T47D (cell line): Measurements from ENCODE around the gene SMARCD2.
"Not testable (repeated sequence)": the region's sequence is repeated elsewhere in the genome, so short reads cannot be mapped to it uniquely, and the experiment has no call there.

Experiments
- DNase-seq, 2 experiments: peaks; one replicate each; pipeline versions ENCODE4 v3.0.0 to v3.0.0-alpha.2; 2011 to 2012; ENCODE audit warnings: low read depth in 1 of 2, low spot score in 1 of 2
- JUND ChIP-seq: IDR thresholded peaks from 2 replicates; pipeline ENCODE4 v1.6.1; 2012; ENCODE audit warnings: low read depth
- in situ Hi-C: cut with HindIII; loops from 2 replicates; pipeline ENCODE4 v1.10.0; 2016; ENCODE audit warnings: low sequenced_read_pairs, low pct_unique_long_range_greater_than_20kb

Gene SMARCD2

DNA sequence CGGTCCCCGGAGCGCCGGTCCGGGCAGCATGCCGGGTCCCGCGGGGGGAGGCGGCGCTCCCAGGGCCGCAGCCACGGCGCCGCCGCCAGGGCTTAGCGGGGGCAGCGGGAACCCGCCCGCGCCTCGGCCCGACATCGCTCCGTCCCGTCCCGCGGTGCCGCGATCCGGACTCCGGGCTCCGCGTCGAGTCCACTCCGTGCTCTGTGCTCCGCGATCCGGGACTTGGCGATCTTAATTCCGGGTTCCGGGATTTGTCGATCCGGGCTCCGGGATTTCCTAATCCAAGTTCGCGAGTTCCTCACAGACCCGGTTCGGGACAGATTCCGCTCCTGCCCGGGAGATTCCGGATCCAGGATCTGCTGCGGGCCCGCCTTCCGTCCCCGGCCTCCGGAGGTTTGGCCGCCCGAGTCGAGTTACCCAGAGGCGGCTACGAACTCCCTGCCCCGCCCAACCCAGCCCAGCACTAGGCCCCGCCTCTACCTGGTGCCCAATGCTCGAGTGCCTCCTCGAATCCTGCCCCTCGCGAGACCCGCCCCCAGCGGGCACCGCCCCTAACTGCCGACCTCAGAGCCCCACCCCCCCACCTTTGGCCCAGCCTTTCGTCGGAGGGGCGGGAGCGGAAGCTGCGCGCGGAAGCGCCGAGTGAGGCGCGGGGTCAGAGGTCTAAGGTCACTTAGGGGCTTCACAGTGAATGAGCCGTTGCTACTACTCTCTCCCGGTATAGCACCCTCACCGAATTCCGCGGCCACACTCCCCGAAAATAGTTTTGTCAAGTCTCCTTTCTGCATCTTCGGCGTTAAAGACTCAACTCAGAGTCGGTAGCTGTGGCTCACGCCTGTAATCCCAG lies at the start of gene SMARCD2:
TSS of gene SMARCD2 (minus strand) at position 146 of the 847 bp plus-strand sequence. CDS start at position 135, 11 bp downstream.
- DNase-seq: peak; percentile 96 to 100
- peak; percentile 100 for TF ChIP-seq JUND
- in situ Hi-C loops: no loop called here

DNA sequence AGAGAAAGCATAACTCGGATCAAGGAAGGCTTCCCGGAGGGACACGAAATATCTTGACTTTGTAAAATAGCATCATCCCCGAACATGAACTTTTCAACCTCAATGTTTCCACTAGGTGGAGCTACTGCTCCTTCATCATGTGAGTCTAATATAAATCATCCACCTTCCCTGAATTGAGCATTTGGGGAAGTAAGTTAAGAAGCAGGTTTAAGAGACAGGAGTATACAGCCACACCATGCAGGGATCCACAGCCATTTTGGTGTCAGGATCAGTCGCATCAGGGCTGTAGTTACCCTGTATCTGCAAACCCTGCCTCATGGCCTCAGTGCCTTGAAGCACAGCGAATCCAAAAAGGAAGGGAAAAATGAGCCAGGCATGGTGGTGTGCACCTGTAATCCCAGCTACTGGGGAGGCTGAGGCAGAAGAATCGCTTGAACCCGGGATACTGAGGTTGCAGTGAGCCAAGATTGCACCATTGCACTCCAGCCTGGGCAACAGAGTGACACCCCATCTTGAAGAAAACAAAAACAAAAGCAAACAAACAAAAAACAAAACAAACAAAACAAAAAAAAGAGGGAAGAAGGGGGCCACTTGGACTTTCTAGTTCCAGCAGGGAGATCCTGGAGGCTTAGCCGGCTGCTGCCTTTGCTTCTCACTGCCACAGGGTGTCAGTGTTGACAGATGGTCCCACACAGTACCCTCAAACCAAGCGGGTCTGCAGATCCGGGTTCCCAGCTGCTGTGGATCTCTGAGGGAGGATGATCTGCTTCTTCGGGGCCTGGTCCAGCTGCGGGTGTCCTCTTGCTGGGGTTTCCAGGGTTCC lies 46.8 kb upstream of the SMARCD2 start:
- DNase-seq: peak in 1 of 2 experiments; percentile 51
- in situ Hi-C loops: not testable (repeated sequence)

DNA sequence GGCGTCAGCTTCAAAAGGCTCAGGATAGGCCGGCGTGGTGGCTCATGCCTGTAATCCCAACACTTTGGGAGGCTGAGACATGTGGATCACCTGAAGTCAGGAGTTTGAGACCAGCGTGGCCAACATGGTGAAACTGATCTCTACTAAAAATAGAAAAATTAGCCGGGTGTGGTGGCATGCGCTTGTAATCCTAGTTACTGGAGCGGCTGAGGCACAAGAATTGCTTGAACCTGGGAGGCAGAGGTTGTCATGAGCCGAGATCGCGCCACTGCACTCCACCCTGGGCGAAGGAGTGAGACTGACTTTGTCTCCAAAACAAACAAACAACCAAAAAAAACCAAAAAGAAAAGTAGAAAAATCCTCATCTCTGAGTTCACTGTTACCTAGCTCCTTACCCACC lies 42.6 kb upstream of the SMARCD2 start:
- in situ Hi-C loops, DNase-seq: not testable (repeated sequence)

DNA sequence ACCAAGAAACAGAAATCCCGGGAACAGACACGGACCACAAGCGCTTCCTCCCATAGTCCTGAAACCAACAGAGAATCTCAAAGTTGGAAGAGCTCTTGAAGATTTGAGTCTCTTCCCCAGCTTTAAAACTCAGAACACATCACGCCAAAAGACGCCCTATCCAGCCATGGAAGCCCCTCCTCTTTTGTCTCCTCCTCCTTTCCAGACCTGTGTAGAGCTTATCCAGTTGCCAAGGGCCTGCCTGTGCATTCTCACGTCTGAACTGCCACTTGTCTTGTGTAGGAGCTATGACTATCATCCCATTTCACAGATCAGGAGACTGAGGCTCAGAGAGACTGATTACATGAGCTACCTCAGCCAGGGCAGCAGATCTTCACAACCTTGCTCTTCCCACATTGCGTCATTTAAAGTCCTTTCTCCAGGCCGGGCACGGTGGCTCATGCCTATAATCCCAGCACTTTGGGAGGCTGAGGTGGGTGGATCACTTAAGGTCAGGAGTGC lies 40.2 kb upstream of the SMARCD2 start:
- in situ Hi-C loops: not testable (repeated sequence)
- peak in 1 of 2 experiments; percentile 27 for DNase-seq

DNA sequence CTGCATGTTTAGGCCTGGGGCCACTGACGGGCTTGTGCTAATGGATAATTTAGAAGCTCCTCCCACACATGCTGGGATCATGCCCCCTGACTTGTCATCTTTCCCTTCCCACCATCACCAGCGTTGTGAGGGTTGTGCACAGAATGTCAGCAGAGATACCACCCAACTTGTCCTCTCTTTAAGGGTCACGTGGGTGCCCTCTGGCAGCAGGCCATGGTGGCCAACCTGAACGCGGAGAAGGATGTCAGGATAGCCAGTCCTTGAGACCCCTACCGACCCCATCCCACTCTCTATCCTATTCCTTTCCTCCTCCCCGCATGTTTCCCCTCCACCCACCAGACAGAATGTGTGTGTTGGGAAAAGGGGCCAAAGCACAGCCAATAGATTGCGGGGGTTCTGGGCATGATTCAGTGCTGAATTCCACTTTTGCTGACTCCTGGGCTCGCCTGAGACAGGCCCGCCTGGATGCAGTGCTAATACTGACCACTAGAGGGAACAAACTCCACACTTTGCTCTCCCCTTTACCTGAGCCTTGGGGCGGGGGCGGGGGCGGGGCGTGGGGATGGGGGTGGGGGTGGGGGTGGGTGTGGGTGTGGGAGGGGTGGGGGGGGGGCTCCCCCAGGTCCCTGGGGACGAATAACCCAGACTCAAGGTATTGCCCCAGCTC lies 39.6 kb upstream of the SMARCD2 start, which contains the start of gene GH2:
TSS of gene GH2 (minus strand) at position 10 of the 667 bp plus-strand sequence. CDS start 143 bp downstream, outside the sequence.
- peak; percentile 78 to 79 for DNase-seq
- in situ Hi-C loops: no loop called here
- no peak for TF ChIP-seq JUND

DNA sequence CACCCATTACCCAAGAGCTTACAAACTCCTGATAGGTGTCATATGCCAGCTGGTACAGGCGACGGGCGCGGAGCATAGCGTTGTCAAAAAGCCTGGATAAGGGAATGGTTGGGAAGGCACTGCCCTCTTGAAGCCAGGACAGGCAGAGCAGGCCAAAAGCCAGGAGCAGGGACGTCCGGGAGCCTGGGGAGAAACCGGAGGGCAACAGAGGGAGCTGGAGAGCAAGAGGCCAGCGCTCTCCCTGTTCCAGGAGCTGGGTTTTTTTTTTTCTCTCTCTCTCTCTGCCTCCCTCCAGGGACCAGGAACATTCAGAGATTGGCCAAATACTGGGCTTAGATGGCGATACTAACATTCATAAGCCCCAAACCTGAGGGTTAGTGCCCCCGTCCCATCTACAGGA lies 38.9 kb upstream of the SMARCD2 start:
- in situ Hi-C loops: not testable (repeated sequence)
- DNase-seq: peak; percentile 21 to 59

DNA sequence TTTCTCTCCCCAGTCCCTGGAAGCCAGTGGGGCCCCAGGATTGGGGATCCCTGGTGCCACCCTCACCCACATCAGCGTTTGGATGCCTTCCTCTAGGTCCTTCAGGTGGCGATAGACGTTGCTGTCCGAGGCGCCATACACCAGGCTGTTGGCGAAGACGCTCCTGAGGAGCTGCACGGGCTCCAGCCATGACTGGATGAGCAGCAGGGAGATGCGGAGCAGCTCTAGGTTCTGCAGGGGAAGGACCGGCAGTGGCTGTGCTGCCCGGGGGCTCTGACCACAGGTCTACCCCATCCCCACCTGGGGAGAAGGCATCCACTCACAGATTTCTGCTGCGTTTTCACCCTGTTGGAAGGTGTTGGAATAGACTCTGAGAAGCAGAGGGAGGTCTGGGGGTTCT lies 38.2 kb upstream of the SMARCD2 start:
- no peak for DNase-seq
- in situ Hi-C loops: no loop called here
- no peak for TF ChIP-seq JUND

DNA sequence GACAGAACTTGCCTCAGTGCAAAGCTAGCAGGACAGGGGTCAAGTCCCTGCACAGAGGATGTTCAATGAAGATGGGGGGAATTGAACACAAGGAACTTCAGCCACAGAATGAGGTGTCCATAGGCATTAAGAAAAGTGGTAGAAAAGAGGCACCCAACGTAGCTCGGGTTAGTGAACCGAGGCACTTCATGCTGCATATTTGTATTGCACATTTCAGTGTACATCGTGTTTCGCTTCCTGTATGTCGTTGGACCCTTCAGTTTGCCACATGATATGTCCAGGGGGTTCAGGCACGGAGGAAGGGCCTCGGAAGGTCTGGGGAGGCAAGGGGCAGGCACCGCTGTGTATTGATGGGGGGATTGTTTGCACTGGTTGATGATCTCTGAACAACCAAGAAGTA lies 35.9 kb upstream of the SMARCD2 start:
- in situ Hi-C loops, DNase-seq: not testable (repeated sequence)

DNA sequence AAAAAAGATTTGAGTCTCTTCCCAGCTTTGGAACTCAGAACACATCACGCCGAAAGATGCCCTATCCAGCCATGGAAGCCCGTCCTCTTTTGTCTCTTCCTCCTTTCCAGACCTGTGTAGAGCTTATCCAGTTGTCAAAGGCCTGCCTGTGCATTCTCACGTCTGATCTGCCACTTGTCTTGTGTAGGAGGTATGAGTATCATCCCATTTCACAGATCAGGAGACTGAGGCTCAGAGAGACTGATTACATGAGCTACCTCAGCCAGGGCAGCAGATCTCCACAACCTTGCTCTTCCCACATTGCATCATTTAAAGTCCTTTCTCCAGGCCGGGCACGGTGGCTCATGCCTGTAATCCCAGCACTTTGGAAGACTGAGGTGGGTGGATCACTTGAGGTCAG lies 32.2 kb upstream of the SMARCD2 start:
- in situ Hi-C loops, DNase-seq: not testable (repeated sequence)

DNA sequence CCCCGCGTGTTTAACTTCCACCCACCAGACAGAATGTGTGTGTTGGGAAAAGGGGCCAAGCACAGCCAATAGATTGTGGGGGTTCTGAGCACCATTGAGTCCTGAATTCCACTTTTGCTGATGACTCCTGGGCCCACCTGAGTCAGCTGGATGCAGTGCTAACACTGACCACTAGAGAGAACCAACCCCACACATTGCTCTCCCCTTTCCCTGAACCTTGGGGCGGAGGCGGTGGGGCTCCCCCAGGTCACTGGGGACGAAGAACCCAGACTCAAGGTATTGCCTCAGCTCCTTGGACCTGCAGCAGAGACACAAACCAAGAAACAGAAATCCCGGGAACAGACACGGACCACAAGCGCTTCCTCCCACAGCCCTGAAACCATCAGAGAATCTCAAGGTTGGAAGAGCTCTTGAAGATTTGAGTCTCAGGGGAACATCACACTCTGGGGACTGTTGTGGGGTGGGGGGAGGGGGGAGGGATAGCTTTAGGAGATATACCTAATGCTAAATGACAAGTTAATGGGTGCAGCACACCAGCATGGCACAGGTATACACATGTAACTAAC lies 31.7 kb upstream of the SMARCD2 start:
- in situ Hi-C loops, DNase-seq: not testable (repeated sequence)

DNA sequence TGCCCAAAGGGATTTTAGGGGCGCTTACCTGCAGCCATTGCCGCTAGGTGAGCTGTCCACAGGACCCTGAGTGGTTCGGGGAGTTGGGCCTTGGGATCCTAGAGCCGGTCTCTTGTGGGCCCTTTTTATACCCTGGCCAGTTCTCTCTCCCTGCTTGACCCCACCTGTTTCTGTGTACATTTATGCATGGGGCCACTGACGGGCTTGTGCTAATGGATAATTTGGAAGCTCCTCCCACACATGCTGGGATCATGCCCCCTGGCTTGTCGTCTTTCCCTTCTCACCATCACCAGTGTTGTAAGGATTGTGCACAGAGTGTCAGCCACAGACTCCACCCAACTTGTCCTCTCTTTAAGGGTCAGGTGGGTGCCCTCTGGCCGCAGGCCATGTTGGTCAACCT lies 31.1 kb upstream of the SMARCD2 start, which contains the start of gene CSH2:
TSS of gene CSH2 (minus strand) at position 101 of the 400 bp plus-strand sequence. CDS start at position 38, 63 bp downstream.
- in situ Hi-C loops, DNase-seq: not testable (repeated sequence)

DNA sequence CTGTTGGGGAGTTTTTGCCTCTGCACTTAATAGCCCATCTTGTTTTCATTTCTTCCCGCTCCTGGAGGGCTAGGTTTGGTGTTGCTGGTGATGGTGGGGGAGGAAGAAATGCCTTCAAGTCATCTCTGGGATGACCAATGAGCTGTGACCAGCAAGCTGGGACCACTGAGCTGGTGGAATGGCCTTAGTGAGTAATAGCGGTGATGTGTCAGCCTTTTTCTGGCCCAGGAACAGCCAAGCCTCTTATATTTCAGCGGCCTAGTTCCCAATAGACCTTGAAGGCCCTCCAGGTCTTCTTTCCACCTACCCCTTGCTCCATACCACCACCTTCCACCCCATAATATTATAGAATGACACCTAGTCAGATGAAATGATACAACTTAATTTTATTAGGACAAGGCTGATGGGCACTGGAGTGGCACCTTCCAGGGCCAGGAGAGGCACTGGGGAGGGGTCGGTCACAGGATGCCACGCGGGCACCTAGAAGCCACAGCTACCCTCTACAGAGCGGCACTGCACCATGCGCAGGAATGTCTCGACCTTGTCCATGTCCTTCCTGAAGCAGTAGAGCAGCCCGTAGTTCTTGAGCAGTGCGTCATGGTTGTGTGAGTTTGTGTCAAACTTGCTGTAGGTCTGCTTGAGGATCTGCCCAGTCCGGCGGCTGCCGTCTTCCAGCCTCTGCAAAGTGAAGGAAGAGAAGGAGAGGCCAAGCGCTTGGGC lies 29.3 kb upstream of the SMARCD2 start:
- in situ Hi-C loops, DNase-seq: not testable (repeated sequence)

DNA sequence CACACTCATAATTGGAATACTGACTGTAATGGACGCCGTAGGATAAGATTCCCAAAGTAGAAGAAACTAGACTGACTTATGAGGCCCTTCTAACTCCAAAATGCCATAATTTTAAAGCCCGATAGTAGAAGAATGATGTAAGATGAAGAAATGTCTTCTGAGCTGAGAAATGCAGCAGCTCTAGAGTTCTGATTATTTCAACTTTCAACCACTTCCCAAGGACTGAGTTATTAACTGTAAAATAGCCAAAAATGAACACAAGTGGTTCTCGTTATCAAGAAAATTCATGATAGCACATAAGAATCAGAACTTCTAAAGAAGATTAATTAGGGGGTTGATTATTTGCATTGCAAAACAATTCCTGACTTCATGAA lies 27.8 kb upstream of the SMARCD2 start:
- in situ Hi-C loops, DNase-seq: not testable (repeated sequence)

DNA sequence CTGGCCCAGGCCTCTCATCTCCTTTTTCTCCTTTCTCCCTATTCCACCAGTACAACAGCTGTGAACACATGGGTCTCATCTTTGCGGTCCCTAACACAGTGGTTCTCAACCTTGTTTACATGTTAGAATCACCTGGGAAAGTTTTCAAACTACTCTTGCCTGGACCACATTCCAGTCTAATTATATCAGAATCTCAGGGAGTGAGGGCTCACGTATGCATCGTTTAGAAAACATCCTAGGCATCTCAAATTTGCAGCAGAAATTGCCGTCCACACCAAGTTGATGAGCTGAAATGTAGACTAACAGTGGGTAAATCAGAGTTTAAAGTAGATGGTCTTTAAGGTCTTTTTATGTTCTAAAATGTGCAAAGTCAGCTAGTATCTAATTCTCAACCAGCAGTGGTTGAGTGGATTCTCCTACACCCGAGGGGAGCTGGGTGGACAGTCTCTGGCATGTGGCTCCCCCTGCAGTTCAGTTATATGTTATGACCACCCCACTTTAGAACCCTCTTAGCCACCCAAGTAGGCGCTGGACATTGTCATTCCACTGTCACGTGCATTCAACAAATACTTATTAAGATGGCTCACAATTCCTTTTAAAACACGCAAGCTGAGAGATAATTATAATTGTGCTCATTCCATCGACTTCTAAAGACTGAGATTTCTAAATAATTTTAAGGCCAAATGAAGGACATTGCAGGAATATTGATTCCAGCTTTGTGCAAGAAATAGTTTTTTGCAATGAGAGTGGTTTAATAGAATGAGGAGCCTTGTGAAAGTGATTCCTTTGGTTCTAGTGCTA lies 27.2 kb upstream of the SMARCD2 start:
- DNase-seq: peak in 1 of 2 experiments; percentile 33

DNA sequence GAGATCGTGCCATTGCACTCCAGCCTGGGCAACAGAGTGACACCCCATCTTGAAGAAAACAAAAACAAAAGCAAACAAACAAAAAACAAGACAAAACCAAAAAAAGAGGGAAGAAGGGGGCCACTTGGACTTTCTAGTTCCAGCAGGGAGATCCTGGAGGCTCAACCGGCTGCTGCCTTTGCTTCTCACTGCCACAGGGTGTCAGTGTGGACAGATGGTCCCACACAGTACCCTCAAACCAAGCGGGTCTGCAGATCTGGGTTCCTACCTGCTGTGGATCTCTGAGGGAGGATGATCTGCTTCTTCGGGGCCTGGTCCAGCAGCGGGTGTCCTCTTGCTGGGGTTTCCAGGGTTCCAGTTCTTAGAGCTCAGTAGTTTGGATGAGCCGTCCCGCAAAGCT lies 24.1 kb upstream of the SMARCD2 start:
- DNase-seq, in situ Hi-C loops: not testable (repeated sequence)

More for the DNA sequence above, 27.2 kb upstream of the SMARCD2 start:
- in situ Hi-C loops: not testable (repeated sequence)
